Measurements from ENCODE around the gene IPO13. TPM values are rescaled to one million over a fixed set of nuclear protein-coding genes. Genes with fewer than 3 reads are reported as not detected.

IPO13 gene
- total RNA-seq, 1 donor from 2014 or later = 31.4 TPM

- intact Hi-C loops (cut with micrococcal nuclease) = loop anchor here (5.0 kb wide), 1 partner anchor 107 kb away; no protein-coding TSS in a partner anchor
Observed at GRCh38 chr1:43930168-43930948, 16.4 kb upstream of the IPO13 start.

DNA sequence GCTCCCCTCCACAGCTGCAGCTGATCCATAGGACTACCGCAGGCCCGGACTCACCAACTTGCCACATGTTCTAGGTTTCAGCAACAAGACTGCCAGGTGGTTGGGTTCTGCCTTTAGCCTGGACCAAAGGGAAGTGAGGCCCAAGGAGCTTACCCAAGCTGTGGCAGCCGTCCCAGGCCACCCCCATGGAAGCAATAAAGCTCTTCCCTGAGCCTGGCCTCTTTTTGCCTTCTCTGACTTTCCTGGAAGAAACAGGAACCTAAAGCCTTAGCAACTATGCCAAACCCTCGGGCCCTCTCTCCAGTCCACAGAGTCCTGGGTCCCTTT lies 15.8 kb upstream of the IPO13 start:
- intact Hi-C loops (cut with micrococcal nuclease) = loop anchor here (5.0 kb wide), 1 partner anchor 106 kb away; no protein-coding TSS in a partner anchor

GRCh38 chr1:43931711-43932660 lies 14.8 kb upstream of the IPO13 start:
- intact Hi-C loops (cut with micrococcal nuclease) = loop anchor here (5.0 kb wide), 1 partner anchor 105 kb away; no protein-coding TSS in a partner anchor

- intact Hi-C loops (cut with micrococcal nuclease) = loop anchor here (5.0 kb wide), 1 partner anchor 104 kb away; no protein-coding TSS in a partner anchor
Observed at GRCh38 chr1:43932786-43933385, 13.9 kb upstream of the IPO13 start.

DNA sequence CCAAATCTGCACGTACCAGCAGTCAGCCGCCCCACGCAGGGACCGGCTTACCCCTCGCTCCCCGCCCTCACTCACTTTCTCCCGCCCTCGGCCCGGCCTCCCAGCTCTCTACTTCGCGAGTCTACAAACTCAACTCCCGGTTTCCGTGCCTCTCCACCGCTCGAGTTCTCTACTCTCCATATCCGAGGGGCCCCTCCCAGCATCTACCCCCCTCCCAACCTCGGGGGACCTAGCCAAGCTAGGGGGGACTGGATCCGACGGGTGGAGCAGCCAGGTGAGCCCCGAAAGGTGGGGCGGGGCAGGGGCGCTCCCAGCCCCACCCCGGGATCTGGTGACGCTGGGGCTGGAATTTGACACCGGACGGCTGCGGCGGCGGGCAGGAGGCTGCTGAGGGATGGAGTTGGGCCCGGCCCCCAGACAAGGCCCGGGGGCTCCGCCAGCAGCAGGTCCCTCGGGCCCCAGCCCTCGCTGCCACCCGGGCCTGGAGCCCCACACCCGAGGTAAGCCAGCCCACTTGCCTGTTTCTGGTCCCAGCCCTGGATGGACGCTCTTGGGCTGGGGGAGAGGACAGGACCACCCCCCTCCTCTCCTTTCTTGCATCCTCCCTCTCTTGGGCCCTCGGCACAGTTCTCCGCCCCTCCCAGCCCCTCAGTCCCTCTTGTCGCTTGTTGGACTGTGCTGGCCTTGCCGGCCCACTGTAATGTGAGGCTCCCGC lies 13.2 kb upstream of the IPO13 start, which contains the start of gene ARTN:
Gene ARTN (plus strand): TSS at position 416 of the 715 bp plus-strand sequence. CDS start 1,856 bp downstream, outside the sequence.
- intact Hi-C loops (cut with micrococcal nuclease) = loop anchor here (1.0 to 5.0 kb wide), 7 partner anchors 13 to 706 kb away; partner anchors contain the start of genes IPO13 and ST3GAL3

DNA sequence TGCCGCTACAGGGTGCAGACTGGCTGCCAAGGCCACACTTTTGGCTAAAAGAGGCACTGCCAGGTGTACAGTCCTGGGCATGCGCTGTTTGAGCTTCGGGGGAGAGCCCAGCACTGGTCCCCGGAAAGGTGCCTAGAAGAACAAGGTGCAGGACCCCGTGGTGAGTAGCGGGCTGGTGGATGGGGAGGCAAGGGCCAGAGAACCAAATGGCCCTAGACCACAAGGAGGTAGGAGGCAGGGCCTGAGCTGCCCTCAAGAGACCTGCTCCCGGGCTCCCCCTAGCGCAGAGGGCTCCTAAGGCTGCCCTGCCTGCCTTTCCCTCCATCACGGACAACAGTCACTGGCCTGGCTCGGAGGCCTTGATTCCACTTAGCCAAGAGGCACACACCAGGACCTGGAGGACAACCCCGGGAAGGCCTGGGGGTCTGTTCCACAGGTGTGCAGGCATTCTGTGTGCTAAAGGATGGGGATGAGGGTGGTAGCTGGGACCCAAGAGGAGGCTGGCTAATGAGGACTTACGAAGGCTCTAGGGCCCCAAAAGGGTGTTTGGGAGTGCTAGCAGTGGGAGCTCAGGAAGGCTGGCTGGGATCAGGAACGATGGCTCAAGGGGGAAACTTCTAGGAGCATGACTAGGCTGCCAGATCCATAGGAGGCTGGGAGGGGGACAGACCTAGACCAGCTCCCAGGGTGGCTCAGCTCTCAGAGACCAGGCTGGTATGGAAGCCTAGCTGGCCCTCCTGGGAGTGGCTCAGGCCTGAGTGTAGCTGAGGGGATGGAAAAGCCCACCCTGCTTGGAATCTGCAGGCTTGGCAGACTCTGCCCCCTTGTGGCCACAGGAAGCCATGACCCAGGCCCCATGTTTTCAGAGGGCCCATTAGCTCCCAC lies 12.4 kb upstream of the IPO13 start:
- intact Hi-C loops (cut with micrococcal nuclease) = loop anchor here (1.0 to 5.0 kb wide), 7 partner anchors 12 to 707 kb away; partner anchors contain the start of genes IPO13 and ST3GAL3

DNA sequence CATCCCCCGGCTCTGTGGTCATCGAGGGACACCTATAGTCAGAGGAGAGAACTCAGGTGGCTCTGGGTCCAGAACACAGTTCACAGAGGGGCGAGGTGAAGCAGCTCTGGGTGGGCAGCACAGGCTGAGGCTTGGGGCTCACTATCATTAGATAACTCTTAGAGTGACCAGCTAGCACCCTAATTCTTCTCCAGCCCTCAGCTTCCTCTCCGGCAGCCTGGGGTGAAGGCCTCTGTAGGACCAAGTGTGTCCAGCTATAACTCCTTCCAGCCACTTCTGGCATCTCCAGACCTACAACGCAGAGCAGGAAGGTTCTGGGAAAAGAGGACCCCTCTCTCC lies 11.8 kb upstream of the IPO13 start:
- intact Hi-C loops (cut with micrococcal nuclease) = loop anchor here (1.0 to 5.0 kb wide), 7 partner anchors 11 to 708 kb away; partner anchors contain the start of genes IPO13 and ST3GAL3

- intact Hi-C loops (cut with micrococcal nuclease) = no loop called here
Observed at GRCh38 chr1:43935711-43936427, 10.9 kb upstream of the IPO13 start.

DNA sequence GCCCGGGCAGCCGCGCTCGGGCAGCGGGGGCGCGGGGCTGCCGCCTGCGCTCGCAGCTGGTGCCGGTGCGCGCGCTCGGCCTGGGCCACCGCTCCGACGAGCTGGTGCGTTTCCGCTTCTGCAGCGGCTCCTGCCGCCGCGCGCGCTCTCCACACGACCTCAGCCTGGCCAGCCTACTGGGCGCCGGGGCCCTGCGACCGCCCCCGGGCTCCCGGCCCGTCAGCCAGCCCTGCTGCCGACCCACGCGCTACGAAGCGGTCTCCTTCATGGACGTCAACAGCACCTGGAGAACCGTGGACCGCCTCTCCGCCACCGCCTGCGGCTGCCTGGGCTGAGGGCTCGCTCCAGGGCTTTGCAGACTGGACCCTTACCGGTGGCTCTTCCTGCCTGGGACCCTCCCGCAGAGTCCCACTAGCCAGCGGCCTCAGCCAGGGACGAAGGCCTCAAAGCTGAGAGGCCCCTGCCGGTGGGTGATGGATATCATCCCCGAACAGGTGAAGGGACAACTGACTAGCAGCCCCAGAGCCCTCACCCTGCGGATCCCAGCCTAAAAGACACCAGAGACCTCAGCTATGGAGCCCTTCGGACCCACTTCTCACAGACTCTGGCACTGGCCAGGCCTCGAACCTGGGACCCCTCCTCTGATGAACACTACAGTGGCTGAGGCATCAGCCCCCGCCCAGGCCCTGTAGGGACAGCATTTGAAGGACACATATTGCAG lies 10.2 kb upstream of the IPO13 start:
- intact Hi-C loops (cut with micrococcal nuclease) = no loop called here

DNA sequence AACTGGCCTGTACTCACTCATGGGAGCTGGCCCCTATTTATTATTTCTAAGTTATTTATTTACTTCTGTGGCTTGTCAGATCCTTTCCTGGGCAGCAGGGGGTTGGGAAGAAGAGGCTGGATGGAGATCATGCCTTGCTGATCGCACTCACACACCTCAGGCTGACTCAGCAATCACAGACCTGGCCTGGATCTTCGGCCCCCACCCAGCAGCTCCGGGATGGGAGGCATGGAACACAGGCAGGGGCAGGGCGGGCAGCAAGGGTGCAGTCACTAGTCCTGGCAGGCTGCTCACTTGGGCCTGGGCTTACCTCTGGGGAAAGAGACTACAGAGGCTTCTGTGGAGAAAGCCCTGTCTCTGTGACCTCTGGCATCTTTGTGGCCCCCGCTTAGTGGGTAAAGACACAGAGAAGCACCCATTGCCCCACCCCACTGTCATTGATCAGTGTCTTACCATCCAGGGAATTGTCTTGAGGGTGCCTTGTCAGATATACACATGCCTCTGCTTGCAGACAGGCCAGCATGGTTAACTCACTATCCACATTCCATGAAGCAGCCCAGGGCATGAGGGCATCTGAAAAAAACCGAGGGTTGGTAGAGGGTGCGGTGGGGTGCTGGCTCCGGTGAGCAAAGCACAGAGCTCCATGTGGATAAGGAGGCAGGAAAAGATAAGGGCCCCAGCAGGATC lies 9.4 kb upstream of the IPO13 start:
- intact Hi-C loops (cut with micrococcal nuclease) = no loop called here

GRCh38 chr1:43938383-43938782 lies 8.4 kb upstream of the IPO13 start:
- intact Hi-C loops (cut with micrococcal nuclease) = no loop called here

- intact Hi-C loops (cut with micrococcal nuclease) = no loop called here
Observed at GRCh38 chr1:43938892-43939587, 7.7 kb upstream of the IPO13 start.

- intact Hi-C loops (cut with micrococcal nuclease) = loop anchor here (10.0 kb wide), 3 partner anchors 1018 to 1742 kb away; partner anchors contain the start of genes C1orf50, GPBP1L1, P3H1 and TMEM69
Observed at GRCh38 chr1:43942411-43942810, 4.3 kb upstream of the IPO13 start.

DNA sequence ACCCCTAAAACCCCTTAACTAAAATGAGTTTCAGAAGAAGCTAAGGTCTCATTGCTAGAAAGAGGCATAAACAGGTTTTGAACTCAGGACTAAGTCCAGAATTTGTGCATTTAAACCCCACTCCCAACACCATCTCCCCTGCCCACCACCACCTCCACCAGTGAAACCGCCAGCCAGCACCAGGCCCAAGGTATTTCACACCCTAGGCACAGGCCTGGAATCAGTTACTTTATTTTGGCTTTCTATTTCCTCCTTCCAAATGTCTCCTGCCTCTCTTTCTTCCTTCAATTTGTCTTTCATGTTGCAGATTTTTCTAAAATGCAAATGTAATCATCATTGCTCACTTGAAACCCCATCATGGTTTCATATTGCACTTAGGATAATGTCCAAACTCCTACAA lies 1.9 kb upstream of the IPO13 start:
- intact Hi-C loops (cut with micrococcal nuclease) = loop anchor here (10.0 kb wide), 3 partner anchors 1020 to 1740 kb away; partner anchors contain the start of genes C1orf50, GPBP1L1, P3H1 and TMEM69

DNA sequence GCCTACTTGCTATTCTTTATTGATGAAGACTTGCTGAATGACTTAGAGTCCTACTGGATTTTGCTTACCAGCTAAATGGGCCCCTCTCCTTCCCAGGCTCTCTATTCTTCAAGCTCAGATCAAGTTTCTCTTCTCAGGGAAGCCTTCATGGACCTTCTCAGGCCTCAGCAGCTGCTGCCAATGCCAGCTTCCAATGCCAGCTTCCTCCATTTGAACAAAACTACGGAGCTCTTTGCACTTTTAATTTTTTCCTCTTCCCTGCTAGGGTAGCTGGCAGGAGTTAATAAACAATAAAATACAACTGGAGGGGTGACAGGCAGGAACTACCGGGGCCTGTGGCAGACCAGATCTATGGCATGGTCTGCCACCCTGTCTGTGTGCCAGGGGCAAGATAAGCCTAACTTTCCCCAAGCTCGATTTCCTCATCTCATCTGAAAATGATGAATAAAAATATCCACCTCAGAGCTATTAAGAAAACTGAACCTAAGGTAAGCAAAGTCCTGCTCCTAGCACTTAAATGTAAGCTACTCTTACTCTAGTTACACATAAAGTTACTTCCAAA lies 995 bp upstream of the IPO13 start:
- intact Hi-C loops (cut with micrococcal nuclease) = loop anchor here (1.0 to 10.0 kb wide), 18 partner anchors 11 to 1739 kb away; partner anchors contain the start of genes ATP6V0B, C1orf50, CCDC24 and CDC20
